Activated CD8-positive, alpha-beta memory T cell treated with anti-CD3 and anti-CD28 coated beads for 36 hours (primary cell): Measurements from ENCODE around the gene LITAF. TPM values are rescaled to one million over a fixed set of nuclear protein-coding genes. Genes with fewer than 3 reads are reported as not detected.

Experiments
- CTCF ChIA-PET: fragments of 350-600 bp; sonication (Branson Sonifier 250); formaldehyde crosslinking; loops from one replicate; lab custom pipeline; 2021; ENCODE audit warnings: antibody characterized with exemption; lab: Charles Lee
- POLR2A ChIA-PET: fragments of 350-600 bp; sonication (Branson Sonifier 250); formaldehyde crosslinking; loops from one replicate; lab custom pipeline; 2021; ENCODE audit warnings: antibody characterized with exemption; lab: Charles Lee
- total RNA-seq, 2 experiments: library from RNA; stranded (reverse); gene quantifications; one replicate each; pipeline ENCODE4 v1.2.3, GENCODE V29; 2021

LITAF gene
- total RNA-seq, 2 experiments from 2014 or later: 178 to 183 TPM

DNA sequence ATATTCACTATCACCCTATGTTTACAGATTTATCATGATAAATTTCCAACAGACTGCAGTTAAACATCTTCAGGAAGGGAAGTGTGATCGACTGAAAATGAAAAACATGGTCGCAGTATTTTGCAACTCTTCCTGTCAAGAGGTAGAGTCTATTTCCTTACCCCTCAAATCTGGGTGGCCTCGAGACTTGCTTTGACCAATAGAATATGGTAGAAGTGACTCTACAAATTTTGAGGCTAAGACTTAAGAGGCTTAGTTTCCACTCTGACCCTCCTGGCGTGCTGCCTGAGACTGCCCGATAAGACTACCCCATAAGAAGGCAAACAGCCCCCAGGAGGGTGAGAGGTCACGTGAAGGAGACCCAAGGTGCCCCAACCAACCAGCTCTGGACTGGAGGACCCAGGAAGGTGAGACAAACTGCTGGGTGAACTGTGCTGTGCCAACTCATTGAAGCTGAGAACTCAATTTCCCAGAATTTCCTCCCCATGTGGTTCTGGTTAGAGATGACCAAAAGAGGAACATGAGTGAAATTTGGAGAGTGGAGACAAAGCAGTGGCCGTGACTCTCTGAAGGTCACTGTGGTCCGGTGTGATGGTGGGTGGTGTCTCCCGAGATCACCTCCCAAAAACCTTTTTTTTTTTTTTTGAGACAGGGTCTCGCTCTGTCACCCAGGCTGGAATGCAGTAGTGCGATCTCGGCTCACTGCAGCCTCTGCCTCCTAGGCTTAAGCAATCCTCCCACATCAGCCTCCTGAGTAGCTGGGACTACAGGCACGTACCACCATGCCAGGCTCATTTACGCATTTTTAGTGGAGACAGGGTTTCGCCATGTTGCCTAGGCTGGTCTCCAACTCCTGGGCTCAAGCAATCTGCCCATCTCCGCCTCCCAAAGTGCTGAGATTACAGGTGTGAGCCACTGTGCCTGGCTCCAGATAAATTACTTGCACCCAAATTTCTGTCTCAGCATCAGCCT lies 38.2 kb upstream of the LITAF start:
- POLR2A ChIA-PET: no interaction called here
- CTCF ChIA-PET: interaction anchor here (1.0 kb wide), 1 partner anchor 93 kb away, joined by 4 read pairs; no protein-coding TSS in a partner anchor

DNA sequence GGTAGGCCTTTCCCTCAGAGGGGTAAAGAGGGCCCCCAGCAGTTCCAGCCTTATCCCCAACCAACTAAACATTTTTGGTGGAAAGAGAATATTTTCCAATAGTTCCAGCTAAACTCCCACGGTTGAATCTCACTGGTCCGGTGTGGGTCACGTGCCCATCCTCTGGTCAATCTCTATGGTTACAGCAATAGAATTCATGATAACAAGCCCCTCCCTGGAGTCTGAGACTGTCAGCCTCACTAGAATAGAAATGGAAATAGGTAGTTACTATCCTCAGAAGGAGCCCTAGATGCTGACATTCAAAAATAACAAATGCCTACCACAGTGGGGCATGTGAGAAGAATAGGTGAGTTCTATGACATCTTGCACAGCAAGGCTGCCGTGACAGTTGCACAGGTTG lies 37.5 kb upstream of the LITAF start:
- ChIA-PET CTCF (interaction anchor here (1.0 kb wide), 1 partner anchor 92 kb away, joined by 4 read pairs; no protein-coding TSS in a partner anchor), POLR2A (no interaction called here)

DNA sequence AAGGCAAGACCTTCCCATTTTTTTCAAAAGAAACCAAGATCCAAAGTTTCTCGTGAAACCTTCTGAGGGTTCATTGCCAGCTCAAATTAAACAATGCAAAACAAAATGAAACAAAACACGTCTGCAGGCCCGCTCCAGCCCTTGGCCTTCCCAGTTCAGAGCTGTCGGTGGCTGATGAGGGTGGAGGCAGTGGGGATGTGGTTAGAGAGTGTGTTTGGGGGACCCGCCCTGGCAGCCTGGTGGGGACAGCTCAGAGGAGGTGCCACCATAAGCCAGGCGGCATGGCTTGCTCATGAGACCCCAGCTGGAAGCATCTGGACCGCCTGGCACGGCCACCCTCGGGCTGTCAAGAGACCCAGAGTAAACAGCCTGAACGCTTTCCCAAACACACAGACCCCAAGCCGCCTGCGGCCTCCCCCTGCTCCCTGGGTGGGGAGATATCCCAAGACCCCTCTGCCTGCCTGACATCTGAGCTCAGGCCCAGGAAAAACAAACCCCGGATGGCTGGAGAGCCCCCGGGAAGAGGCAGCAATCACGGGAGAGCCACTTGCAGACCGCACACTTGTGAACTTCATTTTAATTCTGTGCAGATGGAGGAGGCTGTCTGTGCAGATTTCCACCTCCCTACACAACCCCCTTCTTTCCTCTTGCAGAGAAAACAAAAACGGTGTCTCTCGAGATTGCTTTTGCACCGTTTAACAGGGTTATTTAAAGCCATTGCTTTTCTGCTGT lies 35.4 kb upstream of the LITAF start:
- CTCF ChIA-PET: interaction anchor here (0.7 to 1.3 kb wide), 5 partner anchors 18 to 215 kb away, joined by 3 to 4 read pairs (median 3); no protein-coding TSS in a partner anchor
- POLR2A ChIA-PET: interaction anchor here (1.0 kb wide), 1 partner anchor 176 kb away, joined by 3 read pairs; no protein-coding TSS in a partner anchor

DNA sequence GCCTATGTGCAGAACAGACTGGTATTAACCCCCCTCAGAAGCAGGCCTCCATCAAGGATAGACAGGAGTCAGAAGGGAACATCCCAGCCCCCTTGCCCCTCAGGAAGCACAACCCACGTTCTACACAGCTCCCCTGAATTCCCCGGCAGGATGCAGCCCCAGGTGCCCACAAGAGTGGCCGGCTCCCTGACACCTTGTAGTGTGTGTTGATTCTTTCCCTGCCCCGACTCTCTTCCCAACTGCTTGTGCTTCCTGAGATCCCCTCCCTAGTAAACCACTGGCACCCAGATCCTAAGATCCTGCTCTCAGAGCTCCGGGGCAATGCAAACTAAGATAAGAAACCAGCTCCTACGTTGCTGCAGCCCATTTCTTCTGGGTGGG lies 34.8 kb upstream of the LITAF start:
- ChIA-PET CTCF (interaction anchor here (0.7 to 1.3 kb wide), 3 partner anchors 19 to 215 kb away, joined by 3 read pairs; no protein-coding TSS in a partner anchor), POLR2A (interaction anchor here (1.0 kb wide), 1 partner anchor 176 kb away, joined by 3 read pairs; no protein-coding TSS in a partner anchor)

DNA sequence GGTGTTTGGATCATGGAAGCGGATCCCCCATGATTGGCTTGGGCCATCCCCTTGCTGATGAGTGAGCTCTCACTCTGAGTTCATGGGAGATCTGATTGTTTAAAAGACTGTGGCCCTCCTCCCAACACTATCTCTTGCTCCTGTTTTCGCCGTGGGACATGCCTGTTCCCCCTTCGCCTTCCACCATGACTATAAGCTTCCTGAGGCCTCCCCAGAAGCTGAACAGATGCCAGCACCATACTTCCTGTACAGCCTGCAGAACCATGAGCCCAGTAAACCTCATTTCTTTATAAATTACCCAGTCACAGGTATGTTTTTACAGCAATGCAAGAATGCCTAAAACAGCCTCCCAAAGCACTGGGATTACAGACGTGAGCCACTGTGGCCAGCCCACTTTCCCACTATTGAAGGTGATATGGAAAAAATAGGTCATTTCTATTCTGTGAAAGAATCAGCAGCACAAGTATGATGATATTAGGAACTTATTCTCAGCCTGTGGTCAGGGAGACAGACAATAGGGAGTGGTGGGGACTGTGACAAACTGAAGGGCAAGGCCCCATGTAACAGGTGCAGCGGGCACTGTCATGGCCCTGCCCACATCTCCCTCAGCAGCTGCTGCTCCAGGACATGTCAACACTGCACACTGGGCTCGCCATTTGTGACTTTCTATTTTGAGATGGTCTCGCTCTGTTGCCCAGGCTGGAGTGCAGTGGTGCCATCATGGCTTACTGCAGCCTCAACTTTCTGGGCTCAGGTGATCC lies 33.7 kb upstream of the LITAF start:
- ChIA-PET POLR2A (no interaction called here), CTCF (interaction anchor here (0.7 kb wide), 1 partner anchor 223 kb away, joined by 4 read pairs; no protein-coding TSS in a partner anchor)

DNA sequence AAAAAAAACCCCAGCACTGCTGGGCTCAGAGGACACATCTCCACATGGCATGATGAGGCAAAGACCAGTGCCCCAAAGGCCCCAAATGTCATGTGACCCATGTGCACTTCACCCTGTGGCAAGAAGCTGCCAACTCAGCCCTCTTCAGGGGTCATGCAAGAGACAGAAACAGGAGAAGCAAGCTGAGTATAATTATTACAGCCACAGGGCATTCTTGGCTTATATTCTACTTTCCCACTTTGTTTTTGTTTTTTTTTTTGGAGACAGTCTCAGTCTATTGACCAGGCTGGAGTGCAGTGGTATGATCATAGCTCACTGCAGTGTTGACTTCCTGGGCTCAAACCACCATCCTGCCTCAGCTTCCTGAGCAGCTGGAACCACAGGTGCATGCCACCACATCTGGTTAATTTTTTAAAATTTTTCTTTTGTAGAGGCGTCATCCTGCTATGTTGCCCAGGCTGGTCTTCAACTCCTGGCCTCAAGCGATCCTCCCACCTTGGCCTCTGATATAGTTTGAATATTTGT lies 32.7 kb upstream of the LITAF start:
- ChIA-PET POLR2A (interaction anchor here (0.7 kb wide), 2 partner anchors 12 to 17 kb away, joined by 4 read pairs; no protein-coding TSS in a partner anchor), CTCF (interaction anchor here (0.6 kb wide), 1 partner anchor 23 kb away, joined by 3 read pairs; no protein-coding TSS in a partner anchor)

DNA sequence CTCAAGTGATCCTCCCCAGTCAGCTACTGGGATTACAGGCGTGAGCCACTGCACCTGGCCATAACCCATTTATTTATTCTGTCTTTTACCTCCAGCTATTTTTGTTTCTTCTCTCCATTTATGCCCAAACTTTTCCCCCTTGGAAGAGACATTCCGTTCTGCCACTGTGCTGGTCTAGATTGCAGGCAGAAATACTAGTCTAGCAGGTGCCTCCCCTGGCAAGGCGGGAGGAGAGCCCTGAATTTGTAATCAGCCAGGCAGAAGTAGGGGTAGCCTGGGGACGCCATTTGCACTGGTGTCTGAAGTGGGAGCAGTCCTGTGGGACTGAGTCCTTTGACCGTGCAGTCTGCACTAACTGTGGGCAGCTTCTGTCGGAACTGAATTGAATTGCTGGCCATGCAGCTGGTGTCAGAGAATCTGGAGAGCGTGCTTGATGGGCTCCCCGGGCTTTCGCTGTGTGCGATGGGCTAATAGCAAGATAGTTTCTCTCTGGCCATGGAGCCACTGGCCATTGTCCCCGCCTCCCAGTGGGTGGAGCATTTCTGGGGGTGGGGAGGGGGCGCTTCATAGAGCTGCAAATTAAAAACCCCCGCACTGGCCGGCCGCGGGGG lies 31.5 kb upstream of the LITAF start:
- POLR2A ChIA-PET: no interaction called here
- CTCF ChIA-PET: interaction anchor here (1.6 kb wide), 1 partner anchor 86 kb away, joined by 4 read pairs; no protein-coding TSS in a partner anchor

DNA sequence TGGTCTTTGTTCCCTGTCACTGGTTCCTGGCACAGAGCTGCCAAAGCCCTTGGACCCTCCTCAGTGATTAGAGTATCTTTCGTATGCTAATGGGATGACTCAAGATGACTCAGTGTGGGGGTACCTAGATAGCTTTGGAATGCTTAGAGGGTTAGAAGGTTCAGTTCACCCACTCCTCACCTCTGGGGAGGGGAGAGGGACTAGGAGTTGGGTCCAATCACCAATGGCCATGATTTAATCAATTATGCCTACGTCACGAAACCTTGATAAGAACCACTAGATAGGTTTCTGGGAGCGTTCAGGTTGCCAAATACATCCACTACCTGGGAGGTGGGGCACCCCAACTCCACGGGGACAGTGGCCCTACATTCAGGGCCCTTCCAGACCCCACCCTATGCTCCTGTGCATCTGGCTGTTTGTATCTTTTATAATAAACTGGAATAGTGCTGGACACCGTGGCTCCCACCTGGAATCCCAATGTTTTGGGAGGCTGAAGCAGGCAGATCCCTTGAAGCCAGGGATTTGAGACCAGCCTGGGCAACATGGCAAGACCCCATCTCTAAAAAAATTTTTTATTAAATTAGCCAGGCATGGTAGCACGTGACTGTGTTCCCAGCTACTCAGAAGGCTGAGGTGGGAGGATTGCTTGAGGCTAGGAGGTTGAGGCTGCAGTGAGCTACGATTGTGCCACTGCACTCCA lies 29.2 kb upstream of the LITAF start:
- CTCF ChIA-PET: interaction anchor here (0.7 to 1.7 kb wide), 2 partner anchors 25 to 40 kb away, joined by 3 to 4 read pairs; no protein-coding TSS in a partner anchor
- POLR2A ChIA-PET: interaction anchor here (0.6 kb wide), 2 partner anchors 43 to 234 kb away, joined by 4 to 8 read pairs; no protein-coding TSS in a partner anchor

DNA sequence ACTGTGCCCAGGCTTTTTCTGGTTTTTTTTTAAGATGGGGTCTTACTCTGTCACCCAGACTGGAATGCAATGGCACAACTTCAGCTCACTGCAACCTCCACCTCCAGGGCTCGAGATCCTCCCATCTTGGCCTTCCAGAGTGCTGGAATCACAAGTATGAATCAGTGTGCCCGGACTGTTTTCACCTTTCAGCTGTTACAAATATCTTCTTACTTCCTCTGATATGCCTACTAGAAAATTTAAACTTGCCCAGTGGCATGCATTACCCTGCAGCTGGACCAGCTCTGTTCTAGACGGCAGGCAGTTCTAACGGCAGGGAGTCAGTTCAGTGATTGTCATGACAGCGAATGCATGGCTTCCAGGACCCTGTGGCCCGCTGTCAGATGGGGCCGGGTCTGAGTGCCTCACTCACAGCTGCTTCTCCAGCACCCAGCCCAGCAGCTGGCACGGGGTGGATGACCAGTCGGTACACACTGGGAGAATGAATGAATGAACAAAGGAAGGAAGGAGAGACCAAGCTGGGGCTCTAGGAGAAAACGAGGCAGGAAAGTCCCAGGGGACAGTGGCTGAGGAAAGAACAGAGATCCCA lies 28.0 kb upstream of the LITAF start:
- POLR2A ChIA-PET: no interaction called here

DNA sequence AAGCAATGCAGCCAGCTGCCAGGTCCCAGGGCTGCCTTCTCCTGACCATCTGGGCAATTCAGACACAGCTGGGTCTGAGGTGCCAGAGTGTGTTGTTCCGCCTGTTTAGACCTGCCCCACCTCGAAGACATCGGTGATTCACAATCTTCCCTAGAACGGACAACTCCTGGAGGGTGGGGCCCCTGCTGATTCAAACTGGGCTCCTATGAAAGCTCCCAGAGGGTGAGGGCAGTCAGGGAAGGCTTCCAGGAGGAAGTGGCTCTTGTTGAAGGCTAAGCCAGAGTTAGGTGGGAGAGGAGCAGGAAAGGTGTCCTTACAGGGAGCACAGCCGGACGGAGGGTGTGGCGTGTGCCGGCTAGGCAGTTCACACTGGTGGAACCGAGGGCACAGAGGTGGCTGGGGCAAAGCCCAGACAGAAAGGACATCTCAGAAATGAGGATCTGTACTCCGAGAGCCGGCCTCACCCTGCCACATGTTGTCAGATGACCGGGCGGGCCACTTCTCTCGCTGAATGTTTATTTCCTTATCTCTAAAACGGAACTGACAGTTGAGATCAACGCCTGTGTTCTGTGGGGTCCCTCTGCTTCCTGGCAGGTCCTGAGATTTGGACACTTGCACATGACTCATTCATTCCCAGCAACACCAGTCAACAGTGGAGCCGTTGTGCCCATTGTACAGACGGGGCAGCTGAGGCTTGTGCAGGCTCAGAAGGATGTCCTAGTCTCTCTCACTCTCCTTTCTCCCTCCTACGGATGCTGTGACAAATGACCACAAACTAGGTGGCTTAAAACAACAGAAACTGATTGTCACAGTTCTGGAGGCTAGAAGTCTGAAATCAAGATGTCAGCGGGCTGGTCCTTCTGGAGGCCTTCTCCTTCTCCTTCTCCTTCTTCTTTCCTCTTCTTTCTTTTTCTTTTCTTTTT lies 26.9 kb upstream of the LITAF start:
- ChIA-PET POLR2A (no interaction called here), CTCF (interaction anchor here (0.6 to 0.7 kb wide), 2 partner anchors 126 to 185 kb away, joined by 4 to 6 read pairs; no protein-coding TSS in a partner anchor)

More for the DNA sequence above, 28.0 kb upstream of the LITAF start:
- CTCF ChIA-PET: interaction anchor here (0.6 to 0.7 kb wide), 2 partner anchors 125 to 184 kb away, joined by 4 to 6 read pairs; no protein-coding TSS in a partner anchor

DNA sequence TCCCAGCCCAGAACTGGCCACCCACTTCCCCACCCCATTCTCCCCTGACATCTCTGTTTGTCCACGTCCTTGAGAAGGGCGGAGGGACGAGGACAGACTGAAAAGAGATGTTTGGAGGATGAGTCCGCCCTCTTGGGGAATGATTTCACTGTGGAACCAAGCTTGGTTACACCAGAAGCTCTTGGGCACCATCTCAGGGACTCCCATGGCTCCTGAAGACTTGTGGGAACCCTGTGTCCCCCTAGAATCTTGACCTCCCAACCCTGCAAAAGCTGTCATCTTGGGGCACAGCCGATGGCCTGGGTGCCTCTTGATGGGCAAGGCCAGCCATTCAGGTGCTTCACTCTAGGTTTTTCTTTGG lies 25.9 kb upstream of the LITAF start:
- ChIA-PET POLR2A (no interaction called here), CTCF (no interaction called here)

DNA sequence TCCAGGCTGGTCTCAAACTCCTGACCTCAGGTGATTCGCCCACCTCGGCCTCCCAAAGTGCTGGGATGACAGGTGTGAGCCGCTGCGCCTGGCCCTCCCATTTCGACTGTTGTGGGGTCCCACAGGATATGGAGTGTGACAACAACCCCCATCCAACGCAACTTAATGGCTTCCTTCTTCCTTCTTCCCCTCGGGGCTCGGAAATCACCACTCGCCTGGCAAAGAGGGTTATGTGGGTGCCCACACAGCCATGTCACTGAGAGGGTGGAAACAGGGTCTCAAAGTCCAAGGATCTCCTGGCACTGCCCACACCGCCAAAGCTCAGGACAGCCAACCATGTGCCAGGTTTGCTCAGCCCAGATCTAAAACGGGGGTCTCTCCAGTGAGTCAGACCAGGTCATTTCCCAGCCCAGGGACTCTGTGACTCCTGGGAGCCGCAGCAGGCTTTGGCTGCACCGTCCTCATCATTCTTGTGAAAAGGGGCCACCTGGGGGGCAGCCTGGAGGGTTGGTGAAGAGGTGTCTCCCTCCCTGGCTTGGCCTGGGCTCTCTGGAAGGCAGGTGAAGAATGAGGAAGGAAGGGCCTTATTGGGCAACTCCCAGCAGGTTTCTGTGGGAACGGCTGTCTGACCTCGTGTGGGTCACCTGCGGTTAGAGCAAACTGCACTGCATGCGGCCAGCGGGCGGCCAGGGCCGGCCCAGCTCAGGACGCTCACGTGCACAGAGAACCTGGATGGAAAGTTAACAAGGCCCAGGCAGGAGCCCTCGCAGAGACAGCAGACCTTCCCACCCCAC lies 25.3 kb upstream of the LITAF start:
- ChIA-PET POLR2A (no interaction called here), CTCF (no interaction called here)

DNA sequence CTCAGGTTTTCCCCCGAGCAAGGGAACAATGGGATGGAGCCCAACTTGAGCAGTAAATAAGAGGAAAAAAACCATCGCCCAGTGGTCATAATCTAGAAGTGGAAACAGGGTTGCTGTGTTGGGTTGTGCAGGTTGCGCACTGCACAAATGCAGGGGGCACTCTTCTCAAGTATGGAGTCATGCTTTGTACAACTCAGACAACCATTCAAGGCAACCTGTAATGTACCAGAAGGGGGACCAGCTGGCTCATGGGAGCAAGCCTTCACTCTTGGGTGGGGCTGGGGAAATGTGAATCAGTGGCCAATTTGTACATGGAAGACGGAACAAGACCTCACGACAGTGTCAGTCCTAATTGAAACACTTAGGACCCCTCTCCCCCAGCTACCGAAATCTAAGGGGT lies 23.9 kb upstream of the LITAF start:
- ChIA-PET CTCF (no interaction called here), POLR2A (no interaction called here)

DNA sequence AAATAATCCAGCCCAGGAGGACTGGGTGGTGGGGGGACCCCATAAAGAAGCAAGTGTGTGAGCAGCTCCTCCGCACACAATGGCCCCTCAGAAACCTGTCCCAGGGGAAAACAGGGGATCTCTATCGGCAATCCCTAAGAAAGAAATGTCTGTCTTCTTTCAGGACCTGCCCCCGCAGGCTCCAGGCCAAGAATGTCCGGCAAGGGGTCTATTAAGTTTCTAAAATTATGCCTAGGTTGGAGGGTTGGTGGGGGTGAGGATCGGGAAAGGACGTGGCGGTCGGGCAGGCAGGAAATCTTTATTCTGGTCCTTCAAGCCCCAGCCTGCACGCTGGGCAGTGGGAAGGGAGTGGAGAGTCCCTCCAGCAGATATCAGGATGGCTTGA lies 23.4 kb upstream of the LITAF start:
- POLR2A ChIA-PET: no interaction called here
- CTCF ChIA-PET: no interaction called here

DNA sequence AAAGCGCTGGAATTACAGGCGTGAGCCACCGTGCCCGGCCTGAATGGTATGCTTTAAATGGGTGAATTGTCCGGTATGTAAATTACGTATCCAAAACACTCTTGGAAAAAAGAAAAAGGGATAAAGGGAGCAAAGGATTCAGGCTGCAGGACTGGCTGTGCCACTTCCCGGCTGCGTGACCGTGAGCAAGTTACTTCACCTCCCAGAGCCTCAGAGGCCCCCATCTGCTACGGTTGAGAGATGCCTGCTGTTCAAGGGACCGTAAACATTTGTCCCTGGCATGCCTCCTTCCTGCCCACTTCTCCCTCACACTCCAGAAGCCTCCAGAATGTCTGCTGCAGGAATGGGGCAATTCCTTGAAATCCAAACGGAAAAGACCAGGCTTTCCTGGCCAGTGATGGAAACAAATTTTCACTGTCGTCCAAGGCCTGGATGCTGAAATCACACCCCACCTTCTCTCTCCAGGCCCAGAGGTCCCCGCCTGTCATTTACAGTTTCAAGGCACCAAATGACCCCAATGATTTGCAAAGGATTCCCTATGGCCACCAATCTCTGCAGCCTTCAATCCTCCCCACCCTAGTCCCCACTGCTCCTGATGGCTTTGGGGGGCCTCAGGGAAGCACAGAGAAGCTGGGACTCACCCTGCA lies 22.9 kb upstream of the LITAF start:
- POLR2A ChIA-PET: no interaction called here
- CTCF ChIA-PET: no interaction called here
